ENCODE data around the gene SPTB.

SPTB gene

DNA sequence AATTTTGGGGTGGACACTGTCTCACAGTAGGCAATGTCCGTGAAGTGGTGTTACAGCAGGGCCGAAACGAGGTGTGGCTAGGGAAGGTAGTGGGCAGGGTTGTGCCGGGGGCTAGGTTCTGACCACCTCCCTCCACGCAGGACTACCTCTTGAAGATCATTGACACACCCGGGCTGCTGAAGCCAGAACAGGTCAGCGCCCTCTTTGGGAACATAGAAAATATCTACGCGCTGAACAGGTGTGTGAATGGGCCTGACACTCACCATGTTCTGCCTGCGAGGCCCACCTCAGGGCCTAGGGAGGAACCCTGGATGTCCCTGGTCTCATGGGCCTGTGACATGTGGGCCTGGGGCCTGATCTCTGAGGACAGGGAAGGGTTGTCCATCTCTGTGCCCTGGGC lies 150.9 kb downstream of the SPTB start:
- no peak for DNase-seq (ENCODE audit: low read depth)

DNA sequence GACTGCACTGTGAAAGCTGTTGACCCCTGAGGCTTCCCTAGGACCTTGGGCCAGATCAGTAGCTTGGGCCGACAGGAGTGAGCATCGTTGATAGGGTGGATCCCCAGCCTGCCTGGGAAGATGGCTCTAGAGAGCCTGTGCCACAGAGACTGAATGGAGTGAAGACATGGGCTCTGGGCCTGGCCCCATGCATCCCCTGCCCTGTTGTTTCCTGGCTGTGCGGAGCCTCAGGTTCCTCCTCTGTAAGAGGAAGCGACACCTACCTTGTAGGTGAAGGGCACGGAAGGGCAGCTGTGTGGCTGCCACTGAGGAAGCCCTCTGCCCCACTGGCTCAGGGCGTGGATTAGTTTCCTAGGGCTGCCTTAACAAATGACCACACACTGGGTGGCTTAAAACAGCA lies 151.6 kb downstream of the SPTB start:
- DNase-seq (ENCODE audit: low read depth): no peak

DNA sequence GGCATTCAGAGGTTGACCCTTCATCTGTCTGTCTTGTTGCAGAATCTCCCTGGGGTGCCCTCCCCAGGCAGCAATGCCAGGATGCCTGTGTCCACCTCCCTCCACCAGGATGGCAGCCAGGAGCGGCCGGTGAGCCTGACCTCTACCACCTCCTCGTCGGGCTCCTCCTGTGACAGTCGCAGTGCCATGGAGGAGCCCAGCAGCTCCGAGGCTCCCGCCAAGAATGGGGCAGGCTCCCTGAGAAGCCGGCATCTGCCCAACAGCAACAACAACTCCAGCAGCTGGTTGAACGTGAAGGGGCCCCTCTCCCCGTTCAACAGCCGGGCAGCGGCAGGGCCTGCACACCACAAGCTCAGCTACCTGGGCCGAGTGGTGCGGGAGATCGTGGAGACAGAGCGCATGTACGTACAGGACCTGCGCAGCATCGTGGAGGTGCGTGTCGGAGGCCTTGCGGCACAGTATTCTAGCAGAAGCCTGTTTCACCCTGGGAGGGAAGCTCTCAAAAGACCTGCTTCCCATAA lies 152.1 kb downstream of the SPTB start:
- DNase-seq (ENCODE audit: low read depth): no peak

DNA sequence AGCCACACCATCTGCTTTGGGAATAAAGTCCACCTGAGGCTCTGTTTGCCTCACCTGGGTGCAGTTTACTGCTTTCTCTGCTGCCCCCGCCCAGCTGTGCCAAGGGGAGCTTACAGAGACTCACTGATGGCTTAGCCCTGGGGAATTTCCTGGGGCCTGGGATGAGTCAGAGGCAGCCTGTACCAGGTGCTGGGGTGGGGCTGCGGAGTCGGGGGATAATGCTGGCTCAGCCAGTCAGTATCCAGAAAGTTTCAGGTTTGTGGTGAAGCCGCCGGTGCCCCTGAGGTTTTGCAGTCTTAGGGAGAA lies 153.2 kb downstream of the SPTB start:
- no peak for DNase-seq (ENCODE audit: low read depth)

DNA sequence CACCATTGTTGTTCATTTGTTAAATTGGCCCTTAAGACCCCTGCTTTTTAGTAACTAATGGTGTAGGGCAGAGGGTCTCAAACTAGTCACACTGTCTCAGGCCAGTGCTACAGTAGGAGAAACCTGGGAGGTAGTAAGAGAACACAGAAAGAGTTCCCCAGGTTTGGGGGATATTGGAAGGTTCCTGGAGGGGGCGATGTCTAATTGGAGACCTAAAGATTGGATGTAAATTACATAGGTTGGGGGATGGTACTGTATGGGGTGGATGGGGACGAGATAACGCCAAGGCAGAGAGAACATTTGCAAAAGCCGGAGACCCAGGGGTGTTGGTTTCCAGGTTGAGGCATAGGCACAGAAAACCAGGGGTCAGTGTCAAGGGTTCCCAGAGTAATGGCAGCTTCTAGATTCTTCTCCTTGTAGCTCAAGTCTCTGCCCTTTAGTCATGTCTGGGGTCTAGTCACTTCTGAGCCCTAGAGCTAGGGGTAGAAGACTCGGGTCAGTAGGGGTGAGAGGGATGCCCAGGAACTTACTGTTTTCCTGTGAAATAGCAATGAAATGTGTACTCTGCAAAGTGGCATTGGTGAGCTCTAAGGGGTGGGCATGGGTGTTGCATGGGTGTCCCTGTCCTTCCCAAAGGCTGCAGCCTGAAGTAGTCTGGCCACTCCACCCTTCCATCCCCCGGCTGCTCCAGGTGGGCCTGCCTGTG lies 153.7 kb downstream of the SPTB start:
- no peak for DNase-seq (ENCODE audit: low read depth)

DNA sequence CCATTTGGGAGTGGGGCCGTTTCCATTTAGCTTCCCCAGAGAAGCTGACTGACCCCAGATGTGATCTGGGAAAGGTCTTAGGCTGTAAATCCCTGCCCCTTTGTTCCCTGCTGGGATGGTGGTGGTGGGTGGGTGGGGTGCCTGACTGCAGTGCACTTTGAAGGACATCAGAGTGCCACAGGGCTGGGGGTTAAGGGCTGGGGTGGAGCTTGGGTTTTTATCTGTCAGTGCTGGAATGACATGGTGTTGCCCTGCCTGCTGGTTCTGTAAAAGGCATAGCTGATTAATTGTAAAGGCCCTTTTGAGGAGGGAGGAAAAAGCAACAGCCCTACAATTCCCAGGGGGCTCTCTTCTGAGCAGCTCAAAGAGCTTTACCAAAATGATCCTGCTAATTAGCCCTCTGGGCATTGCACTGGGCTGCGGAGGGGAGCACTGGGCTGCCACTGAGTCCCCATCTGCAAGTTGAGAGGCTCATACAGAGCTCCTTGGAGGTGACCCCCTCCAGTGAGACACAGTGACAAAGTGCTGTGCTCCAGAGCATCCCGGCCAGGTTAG lies 154.4 kb downstream of the SPTB start:
- DNase-seq (ENCODE audit: low read depth): no peak

DNA sequence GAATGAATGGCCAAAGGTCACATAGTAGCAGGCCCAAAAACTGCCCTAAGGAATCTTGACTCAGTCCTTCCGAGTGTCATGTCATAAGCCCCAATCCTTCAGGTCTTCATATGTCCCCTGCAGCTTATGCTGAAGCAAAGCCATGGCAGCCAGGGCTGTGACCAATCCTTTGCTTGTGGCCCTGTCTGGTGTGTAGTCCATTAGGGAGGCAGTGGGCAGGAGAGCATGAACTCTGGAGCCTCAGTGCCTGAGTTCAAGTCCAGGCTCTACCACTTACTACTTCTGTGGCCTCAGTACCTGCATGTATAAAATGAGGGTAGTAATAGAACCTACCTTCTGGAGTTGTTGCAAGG lies 155.2 kb downstream of the SPTB start:
- no peak for DNase-seq (ENCODE audit: low read depth)

DNA sequence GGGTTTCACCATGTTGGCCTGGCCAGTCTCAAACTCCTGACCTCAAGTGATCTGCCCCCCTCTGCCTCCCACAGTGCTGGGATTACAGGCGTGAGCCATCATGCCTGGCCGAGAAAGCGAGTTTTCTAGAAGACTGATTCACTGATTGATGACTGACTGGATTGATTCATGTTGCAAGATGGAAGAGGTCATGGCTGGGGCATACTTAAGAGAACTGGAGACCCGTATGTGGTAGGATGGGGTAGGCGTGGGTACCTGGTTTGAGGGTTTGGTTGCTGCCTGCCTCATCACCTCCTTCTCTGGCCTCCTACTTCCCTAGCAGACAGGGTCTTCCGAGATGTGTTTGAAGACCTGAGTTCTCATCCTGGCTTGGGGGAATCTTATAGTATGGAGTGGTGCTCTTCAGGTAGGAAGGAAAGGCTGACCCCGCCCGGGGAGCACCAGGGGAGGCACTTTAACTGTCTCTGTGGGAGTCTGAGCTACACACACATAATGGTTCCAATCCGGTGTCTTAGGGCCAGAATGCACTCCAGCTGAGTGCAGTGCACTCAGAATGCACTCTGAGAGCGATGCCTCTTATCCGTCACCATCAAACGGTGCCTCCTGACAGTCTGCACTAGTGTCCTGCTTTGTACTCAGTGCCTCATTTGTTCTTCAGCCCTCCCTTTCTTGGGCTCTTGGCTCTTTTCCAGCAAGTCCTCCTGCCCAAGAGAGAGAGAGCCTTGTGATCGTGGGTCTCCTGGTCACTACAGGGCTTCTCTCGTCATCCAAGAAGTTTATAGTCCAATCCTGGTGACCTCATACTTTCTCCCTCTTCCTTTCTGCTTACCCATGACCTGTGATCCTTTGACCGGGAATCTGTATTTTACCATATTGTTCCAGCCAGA lies 155.8 kb downstream of the SPTB start:
- DNase-seq (ENCODE audit: low read depth): no peak

DNA sequence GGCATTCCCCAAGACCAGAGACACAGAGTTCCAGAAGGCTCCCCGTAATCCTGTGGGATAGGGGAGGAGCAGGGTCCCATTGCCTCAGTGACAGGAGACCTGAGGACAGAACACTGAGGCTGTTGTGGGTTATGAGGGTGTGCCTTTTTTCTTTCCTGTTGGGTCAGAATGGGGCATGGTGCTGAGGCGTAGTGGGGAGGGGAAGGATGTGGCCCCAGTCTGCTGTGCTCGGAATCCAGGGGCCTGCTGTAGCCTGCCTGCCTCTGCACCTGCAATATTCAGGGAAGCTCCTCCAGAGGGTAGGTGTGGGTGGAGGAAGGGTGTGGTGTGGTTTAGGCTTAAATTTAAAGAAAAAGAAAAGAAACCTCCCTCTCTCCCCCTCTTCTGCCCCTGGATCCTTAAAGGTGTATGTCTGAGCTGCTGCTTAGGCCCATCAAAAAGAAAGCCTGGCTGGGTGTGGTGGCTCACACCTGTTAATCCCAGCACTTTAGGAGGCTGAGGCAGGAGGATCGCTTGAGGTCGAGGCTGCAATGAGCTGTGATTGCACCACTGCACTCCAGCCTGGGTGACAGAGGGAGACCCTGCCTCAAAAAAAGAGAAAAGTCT lies 156.8 kb downstream of the SPTB start:
- no peak for DNase-seq (ENCODE audit: low read depth)

DNA sequence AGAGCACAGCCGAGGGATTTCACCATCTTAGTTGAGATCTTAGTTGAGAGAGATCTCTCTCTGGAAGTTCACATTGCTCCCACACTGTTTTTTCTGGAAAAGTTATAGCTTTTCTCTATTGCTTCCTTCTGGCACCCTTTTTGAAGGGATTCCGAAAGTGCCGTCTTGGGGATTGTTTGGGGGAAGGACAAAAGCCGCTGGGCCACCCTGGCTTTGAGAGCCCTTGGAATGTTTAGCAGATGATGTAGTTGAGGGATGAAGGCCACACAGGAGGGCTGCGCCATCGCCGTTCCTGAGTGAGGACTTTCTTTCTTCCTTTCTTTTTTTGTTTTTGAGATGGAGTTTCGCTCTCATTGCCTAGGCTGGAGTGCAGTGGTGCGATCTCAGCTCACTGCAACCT lies 157.8 kb downstream of the SPTB start:
- no peak for DNase-seq (ENCODE audit: low read depth)

DNA sequence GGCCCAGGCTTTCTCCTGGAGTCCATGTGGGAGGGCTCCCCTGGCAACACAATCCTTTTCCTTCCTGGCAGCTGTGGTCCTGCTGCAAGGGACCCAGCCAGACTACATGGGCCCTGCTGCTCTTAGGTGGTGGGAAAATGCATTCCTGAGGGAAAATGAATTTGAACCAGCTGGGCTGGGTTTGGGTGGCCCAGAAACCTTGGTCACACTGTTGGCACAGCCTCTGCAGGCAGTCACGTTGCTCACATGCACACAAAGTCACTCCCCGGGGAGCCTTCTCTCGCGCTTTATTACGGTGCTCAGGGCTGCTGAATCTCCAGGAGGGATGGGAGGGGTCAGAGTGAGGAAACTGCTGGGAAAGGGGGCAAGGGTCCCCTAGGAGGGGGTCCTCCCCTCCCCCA lies 158.3 kb downstream of the SPTB start:
- no peak for DNase-seq (ENCODE audit: low read depth)

DNA sequence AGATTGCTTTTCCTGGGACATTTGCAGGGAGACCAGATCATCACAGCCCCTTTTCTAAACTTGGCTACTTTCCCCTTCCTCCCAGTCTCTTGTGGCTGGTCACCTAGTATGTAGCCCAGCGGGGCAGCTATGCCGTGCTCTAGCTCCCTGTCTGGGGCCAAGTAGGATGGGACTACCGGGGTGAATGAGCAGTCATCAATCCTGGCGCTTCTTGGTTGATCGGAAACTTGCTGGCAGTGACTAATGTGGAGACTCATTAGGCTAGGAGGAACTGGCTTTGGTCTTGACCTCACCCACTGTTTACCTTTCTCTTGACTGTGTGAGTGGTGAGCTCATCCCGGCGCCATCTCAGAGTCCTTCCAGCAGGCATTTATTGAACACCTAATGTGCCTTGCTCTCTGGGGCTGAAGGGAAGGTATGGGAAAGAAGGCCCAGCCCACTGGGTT lies 159.6 kb downstream of the SPTB start:
- no peak for DNase-seq (ENCODE audit: low read depth)

DNA sequence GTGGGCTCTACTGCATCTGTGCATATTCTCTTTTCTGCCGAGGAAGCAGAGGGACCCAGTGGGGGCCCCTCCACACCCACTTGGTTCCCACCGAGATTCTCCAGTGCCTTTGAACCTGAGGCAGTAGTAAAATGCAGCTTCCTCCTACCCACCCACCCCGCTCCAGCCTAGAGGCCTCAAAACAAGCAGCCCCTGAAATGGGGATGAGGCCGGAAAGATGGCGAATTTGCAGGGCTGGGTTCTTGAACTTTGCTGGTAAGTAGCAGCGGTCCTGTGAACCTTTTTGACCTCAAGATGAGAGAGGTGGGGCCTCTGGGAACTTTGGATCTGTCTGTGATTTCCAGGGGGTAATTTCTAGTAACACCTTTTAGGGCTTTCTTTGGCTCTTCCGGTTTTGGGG lies 160.1 kb downstream of the SPTB start:
- DNase-seq (ENCODE audit: low read depth): no peak

DNA sequence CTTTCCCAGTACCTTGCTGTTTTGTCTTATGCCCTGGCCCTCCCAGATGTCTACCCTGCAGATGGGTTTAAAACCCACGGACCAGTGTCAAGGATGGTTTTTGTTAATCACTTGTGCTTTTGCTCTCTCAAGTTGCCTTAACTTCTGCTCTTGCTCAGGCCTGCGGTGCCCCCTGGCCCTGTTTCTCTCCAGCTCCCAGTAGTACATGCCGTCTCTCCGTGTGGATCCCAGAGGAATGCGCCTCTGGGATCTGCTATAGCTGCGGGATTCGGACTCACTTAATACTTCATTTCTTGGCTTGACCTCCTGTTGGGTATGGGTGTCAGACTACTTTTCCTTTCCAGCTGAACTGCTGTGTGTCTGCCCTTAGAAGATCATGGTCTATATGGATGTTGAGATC lies 160.9 kb downstream of the SPTB start:
- no peak for DNase-seq (ENCODE audit: low read depth)

DNA sequence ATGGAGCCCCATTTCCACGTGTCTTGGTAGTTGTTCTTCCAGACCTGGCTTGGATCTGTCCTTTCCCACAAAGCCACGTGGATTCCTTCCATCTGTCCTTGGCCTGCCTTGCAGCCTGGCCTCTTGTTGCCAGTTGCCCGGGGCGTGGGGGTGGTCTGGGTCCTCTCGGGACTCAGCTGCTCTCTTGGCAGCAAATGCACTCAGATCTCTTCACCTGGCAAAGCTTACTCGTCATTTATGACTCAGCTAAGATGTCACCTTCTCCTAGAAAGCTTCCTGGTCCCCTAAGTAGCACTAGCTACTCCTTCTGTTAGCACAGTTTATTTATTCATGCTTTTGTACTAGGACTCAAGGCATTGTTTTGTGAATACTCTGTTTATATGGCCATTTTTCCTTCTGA lies 161.8 kb downstream of the SPTB start:
- no peak for DNase-seq (ENCODE audit: low read depth)

DNA sequence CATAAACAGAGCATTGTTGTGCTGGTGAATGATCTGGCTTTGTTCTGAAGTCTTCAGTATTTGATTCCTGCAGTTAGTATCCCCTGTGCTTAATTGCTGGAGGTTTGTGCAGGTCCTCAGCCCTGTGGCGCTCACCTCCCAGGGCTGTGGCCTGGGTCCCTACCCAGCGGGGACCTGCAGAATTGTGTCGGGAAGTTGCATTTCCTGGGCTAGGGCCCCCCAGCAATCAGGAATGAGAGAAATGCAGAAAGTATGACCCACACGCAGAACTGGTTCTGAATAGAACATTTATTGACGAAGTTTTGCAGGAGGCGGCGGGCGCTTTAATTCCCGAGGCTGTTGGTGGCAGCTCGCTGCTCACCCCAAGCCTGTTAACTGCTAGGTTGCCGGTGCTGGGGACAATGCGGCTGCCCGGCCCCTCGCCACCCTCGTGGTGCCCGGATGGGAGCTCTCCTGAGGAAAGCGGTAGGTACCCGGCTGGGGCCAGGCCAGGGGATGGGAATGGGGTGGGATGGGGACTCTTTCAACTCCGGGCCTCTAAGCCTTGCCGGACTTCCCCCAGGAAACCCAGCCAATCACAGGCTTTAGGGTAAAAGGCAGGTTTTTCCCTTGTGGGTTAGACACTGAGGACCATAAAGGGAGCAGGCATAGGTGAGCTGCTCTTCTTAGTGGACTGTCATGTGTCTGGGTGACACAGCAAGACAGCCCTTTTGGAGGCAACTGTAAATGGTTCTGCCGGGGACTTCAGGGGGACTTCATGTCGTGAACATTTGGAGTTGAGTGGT lies 163.9 kb downstream of the SPTB start:
- no peak for DNase-seq (ENCODE audit: low read depth)

DNA sequence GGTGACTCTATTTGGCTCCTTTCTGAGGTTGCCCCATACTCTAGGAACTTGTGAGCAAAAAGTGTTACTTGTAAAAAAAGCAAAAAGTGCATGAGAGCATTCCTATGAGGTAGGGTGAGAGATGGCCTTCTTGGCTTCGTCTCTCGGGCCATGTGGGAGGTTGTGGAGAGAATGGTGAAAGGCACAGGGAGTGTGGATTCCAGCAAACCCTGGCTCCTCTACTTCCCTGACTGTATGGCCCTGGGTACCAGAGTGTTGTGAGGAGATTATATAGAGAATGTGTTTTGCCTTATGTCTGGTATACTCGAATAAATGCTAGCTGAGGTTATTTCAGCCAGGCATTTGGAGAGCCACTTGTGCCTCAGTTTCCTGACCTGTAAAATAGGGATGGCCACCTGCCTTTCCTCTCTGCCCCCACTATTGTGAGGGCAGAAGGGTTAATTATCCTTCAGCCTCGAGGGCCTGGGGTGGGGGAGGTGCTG lies 164.5 kb downstream of the SPTB start:
- DNase-seq (ENCODE audit: low read depth): no peak

DNA sequence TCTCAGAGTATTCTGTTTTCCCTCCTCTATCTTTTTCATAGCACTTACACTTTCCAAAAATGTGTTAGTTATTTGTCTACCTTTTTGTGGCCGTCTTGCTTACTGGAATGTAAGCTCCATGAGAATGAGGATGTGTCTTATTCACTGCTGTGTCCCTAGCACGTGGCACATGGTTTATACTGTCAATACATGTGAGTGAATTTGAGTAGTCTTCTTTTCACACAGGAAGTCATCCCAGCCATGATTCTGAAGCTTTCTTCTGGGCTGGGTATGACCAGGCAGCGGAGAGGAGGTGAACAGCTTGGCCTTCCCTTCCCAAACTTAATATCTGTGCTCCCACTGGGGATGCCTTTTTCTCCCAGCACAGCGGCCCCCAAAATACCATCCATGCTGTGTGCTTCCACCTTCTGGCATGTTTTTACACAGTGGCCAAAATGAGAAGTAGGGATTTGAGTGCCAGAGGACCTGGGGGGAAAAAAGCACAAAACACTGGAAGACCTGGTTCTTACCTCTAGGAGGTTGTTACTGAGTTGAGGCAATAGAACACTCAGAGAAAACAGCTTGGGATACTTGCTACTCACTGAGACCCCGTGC lies 165.2 kb downstream of the SPTB start:
- DNase-seq (ENCODE audit: low read depth): no peak

DNA sequence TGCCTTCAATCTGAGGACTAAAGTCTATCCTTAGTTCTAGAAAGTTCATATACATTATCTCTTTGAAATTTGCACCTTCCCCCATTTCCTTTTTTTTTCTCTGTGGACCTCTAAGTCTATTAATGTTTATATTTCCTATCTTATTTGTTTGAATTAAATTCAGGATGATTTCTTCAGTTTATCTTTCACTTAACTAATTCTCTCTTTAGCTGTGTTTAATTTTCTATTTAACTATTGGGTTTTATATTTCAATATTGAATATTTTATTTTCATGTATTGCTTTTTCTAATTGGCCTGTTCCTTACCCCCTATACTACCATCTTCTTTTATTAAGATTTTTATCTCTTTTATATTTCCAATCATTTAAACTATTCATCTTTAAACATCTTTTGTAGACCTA lies 166.0 kb downstream of the SPTB start:
- DNase-seq (ENCODE audit: low read depth): no peak

DNA sequence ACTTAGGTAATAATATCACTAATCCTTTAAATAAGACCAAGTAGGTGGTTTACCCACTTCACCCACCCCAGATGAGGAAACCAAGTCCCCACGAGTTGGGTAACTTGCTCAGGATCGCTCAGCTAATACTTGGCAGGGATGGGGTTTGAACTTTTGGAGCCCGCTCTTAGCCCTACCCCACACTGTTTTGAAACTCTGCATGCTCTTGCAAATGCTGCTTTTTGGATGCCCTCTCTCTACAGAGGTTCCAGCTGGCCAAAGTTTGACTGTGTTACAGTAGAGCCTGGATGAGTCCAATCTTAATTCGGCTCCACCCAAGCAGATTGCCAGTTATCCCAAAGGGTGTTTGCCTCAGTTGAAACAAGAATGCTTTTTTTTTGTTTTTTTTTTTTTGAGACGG lies 168.7 kb downstream of the SPTB start:
- DNase-seq (ENCODE audit: low read depth): no peak

DNA sequence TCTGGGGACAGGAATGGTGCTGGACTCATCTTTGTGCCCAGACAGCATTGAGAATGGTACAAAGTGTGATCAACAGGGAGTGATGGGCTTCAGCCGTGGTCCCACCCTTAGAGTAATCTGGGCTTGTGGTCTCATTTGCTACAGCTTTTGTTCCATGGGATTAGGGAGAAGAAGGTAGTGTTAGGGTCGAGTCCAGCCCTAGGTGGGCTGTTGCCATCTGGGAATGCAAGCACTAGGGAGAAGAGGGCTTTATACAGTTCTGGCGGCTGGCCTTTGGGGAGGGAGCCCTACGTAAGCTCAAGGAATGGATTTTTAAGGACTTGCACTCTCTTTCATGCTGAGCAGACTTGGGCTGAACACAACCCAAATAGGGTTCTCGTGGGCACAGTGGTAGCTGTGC lies 170.6 kb downstream of the SPTB start:
- DNase-seq (ENCODE audit: low read depth): no peak
